ENCODE data around the gene ATP6V0D1.
A peak's percentile ranks its signal among the peaks of the same experiment; 100 is the strongest.
"Not testable (repeated sequence)": the region's sequence is repeated elsewhere in the genome, so short reads cannot be mapped to it uniquely, and the experiment has no call there.

ATP6V0D1 gene

DNA sequence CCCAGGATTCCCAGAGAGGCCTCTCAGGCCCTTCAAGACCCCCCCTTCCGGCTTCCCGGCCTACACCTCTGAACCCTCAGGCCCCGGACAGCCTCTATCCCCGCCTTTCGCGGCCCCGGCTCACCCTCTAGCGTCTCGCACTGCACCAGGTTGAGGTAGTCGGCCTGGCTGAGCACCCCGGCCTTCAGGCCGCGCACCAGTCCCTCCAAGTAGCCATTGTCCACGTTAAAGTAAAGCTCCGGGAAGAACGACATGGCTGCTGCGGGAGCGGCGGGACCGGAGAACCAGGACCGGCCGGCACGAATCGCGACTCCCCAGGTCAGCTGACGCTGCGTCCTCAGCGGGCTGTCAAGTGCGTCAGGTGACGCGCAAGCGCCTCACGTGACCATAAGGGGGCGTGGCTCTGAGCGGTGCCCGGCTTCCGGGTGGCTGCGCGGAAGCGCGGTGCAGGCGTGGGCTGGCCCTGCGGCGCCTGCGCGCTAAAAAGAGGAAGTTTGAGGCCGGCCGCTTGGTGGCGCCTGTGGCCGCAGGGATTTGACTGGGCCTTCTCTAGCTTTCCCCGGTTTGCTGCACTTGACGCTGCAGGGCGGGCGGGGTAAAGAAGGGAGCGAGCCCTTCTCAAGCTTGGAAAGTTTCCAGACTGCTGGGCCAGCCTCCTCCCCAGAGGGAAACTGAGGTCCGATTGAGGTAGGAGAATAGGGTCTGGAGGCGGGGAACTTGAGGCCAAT lies at the start of gene ATP6V0D1:
Gene ATP6V0D1 (minus strand): TSS at position 325 of the 728 bp plus-strand sequence. CDS start 71 bp downstream, at position 254.
- peak; percentile 95 to 99 (median 97) for DNase-seq (ENCODE audit: low read depth in 3 of 3)

DNA sequence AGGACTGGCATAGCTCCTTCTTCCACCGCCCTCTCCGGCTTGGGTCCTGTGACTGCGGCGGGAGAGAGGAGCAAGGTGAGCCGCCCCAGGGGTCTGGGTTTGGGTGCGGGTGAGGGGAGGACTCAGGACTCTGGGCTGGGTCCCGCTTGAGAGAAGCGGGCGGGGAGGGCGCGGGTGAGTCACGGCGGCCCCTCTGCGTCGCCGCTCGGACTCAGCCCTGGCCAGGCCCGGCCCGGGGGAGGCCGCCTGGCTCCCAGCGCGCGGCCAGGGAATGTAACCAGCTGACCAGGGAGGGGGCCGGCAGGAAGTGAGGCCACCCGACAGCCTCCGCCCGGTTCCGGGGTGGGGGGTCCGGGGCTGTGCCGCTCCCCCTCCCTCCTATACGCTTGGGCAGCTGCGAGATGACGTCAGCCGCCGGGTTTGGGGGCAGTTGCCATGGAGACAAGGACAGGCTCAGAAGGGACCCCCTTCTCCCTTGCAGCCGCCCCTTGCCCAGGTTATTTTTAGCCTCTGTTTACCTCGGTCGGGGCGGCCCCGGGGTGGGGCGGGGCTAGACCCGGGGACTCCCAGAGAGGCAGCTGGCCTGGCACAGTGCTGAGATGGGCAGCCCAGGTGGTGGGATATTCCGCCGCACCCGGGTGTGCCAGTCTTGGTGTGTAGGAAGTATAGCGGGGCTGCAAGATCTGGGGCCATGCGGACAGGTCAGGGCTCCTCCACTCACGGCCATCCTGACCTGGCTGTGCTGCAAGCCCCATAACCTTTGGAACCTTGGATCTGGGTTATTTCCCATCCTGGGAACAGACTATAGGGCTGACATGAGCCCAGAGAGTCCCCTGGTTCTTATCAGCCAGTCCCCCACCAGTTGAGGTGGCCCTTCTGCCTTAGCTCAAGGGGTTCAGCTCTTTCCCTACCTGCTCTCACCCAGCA lies 49.3 kb upstream of the ATP6V0D1 start:
- no peak for DNase-seq (ENCODE audit: low read depth in 3 of 3)

DNA sequence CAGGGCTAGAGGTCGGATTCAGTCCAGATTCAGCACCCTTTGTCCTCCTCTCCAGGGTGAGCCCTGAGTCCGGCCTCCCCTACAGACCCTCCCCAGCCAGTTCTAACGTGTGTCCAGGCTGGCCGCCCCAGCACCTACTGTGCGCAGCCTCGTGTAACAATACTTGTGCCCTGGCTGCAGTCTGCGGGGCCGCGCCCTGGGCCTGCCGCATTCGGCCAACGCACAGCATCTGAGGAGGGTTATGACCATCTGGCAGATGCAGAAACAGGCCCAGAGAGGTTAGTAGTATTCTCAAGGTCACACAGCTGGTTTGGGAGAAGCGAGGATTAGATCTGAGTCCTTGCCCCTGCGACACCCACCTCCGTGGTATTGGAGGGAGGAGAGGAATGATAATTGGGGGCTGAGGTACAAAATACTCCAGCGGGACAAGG lies 48.6 kb upstream of the ATP6V0D1 start:
- no peak for DNase-seq (ENCODE audit: low read depth in 3 of 3)

DNA sequence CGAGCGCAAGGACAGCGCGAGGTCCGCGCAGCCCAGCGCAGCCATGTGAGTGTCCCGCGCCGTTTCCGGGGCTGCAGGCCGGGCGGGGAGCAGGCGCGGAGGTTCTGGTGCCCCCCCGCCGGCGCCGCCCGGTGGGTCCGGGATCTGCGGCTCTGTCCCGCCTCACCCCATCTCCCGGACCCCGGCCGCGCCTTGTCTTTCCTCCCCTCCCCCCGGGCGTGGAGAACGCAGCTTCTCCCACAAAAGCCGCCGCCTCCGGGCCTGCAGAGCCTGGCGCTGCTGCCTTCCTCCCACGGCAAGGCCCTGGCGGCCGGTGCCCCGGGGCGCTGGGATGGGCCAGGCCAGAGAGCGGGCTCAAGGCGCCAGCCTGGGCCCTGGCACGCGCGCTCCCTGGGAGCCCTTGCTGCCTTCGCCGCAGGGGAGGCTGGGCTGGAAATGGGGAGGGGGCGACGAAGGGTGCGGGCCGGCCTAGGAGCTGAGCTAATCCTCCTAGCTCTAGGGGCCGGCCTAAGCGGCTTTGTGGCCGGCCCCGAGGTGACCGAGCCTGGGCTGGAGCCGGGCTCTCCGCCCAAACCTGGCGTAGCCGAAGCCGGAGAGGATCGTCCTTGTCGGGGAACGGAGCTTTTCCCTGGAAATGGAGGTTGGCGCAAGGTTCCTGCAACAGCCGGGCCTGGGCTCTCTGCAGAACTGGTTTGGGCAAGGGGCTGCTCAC lies 48.1 kb upstream of the ATP6V0D1 start:
- peak in 1 of 3 experiments; percentile 25 for DNase-seq (ENCODE audit: low read depth in 3 of 3)

DNA sequence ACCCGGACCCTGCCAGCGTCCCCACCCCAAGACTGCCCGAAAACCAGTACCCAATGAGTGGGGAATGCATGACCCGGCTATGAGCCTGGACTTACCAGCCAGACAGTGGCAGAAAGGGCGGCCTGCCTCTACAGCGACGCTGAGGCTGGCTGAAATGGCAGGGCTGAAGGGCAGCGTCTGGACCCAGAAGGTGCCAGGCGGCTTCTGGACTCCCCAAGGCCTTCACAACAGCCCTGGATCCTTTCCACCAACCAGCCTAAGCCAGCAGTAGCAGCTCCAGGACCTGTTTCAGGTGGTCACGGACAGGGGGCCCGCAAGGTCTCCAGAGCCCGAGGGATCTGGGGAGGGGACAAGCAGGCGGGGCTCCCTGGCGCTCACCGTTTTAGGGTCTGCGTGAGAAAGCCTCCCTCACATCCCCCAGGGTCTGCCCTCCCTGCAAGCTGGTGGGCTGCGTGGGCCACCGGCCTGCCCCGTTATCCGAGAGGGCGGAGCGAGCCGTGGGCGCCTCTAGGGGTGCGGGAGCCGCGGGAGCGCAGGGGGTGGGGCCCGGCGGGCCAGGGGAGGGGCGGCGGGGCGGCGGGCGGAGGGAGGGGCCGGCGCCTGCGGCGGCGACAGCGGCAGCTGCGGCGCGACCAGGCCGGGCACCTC lies 47.4 kb upstream of the ATP6V0D1 start, which contains the start of gene RIPOR1:
Gene RIPOR1 (plus strand): TSS at position 608 of the 648 bp plus-strand sequence. CDS start 9,618 bp downstream, outside the sequence.
- DNase-seq (ENCODE audit: low read depth in 3 of 3) = peak in 1 of 3 experiments; percentile 54

DNA sequence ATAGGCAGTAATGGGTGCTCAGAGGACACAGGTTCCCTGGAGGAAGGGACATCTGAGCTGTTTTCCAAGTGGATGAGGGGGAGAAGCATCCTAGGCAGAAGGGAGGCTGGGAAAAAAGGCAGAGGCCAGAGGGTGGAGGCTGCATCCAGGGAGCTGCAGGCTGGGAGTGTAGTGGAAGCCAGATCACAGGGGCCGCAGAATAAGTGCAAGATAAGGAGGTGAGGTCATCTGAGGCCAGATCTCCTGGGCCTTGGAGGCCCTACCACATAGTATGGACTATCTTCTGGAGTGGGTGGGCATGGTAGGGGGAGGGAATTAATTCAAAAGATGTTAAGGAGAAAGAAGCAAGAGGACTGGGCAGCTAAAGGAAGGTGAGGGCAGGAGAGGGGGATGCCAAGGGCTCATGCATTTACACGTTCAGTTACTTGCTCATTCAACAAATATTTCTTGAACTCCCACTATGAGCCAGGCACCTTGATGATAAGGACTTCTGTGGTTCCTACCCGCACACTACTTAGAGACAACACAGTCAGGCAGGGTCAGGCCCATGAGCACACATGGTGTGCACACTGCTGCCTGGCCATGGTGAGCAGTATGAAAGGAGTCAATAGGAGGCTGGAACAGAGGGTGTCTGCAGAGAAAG lies 45.3 kb upstream of the ATP6V0D1 start:
- DNase-seq (ENCODE audit: low read depth in 3 of 3) = no peak

DNA sequence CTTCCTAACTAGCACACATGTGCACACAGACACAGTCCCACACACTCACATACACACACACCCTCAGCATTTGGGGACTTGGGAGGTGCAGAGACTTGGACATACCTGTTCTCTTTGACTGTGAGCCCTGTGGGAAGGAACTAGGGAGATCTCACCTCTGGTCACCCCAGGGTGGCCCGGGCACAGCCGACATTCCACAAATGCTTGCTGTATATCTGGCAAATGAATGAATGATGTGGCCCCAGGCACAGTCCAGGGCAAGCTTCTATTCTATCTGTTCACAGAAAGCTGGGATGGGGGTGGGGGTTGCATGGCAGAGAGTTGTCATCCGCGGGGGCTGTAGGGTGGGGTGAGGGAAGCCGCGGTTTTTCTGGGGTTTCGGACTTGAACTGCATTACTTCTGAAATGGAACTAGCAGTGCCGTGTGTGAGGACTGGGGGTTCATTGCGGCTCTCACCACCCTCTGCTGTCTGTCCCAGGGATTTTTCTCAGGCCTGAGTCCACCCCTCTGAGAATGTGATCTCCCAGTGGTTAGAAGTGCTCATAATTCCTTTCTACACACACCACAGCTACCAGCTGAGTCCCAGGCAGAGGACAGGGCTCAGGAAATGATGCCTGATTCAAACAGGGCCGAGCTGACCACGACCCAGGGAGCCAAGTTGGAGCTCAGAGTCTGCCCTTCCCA lies 44.4 kb upstream of the ATP6V0D1 start:
- no peak for DNase-seq (ENCODE audit: low read depth in 3 of 3)

DNA sequence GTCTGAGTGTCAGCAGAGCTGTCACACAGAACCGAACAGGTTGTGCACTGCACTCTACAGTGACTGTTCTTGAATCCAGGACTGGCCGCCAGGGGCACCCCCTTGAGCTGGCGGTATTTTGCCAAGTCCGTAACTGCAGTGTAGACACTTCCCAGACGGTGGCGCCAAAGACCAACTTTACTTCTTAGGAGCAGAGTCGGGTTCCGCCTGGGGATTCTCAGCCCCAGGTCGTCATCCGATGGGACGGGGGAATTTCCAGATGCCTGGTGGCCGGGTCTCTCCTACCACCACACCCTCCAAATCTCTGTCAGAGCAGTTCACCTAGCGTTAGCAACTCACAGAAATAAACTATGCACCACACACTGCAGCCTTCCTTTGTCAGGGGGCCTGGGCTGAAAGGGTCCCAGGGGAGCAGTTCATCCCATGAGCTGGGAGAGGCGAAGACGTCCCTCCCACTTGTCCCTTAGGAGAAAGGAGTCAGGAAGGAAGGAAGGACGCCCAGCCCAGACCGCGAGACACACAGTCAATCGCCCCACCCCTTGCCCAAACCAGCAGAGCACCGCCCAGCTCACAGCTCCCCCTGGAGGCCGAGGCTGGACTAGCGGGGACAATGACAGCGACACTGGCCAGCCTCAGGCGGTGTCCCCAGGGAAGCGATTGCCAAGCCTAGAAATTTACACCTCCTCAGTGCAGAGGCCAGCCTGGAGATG lies 40.3 kb upstream of the ATP6V0D1 start:
- DNase-seq (ENCODE audit: low read depth in 3 of 3) = peak; percentile 94 to 99 (median 97)

DNA sequence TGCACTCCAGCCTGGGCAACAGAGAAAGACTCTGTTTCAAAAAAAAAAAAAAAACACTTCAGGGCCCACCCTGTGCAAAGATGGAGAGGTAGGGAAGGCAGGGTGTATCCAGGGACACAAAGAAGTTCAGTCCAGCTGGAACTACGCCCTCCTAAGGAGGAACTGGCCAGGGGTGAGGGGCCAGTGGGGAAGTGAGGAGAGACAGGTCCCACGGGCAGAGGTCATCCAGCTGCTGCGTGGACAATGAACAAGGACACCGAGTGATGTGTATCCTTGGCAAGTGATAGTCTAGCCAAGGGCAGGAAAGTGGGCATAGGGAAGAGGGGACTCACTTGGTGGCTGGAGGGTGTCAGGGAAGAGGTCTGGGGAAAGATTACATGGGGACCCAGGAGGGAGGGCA lies 38.3 kb upstream of the ATP6V0D1 start:
- no peak for DNase-seq (ENCODE audit: low read depth in 3 of 3)

DNA sequence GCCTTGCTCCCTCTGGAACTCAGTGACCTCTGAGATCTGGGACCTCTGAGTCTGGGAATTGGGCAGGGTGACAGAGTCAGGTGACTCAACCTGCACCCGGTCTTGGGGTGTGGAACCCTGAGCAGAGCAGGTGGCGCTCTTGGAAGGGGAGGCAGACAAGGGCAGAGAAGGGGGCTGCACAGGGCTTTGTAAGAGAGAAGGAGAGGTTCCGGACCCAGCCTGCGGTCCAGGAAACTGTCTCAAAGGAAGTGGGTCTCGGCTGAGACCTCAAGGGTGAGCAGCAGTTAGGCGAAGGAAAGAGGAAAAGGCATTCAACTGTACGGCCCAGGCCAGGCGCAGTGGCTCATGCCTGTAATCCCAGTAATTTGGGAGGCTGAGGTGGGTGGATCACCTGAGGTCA lies 37.7 kb upstream of the ATP6V0D1 start:
- DNase-seq (ENCODE audit: low read depth in 3 of 3) = no peak

DNA sequence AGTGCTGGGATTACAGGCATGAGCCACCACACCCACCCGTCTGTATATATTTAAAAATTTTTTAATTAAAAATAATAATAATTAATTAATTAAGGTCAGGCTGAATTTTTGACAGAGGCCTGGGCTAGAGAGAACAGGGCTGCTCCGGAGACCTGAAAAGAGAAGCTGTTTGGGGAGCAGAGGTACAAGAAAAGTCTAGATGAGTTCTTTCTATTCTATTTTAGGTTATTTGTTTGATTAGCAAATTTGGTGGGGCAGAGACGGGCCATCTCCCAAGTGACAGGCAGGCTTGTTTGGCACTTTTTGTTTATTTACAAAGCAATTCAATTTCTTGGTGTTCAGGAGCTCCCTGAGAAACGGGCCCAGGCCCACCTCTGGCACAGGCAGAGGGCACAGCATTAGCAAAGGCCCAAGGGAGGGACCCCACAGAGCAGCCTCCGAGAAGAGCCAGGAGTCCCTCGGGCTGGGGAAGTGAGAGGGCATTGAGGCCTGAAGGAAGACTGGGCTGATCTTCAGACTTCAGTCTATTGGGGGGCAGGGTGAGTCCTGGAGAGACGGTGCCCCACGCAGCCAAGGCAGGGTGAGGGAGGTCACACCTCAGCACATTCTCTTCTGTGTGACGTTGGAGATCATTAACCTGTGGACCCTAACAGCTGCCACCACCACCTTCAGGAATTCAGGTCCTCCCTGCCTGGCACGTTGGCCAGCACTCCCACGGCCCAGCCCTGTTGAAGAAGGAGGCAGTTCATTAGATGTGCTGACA lies 36.9 kb upstream of the ATP6V0D1 start:
- DNase-seq (ENCODE audit: low read depth in 3 of 3) = no peak

DNA sequence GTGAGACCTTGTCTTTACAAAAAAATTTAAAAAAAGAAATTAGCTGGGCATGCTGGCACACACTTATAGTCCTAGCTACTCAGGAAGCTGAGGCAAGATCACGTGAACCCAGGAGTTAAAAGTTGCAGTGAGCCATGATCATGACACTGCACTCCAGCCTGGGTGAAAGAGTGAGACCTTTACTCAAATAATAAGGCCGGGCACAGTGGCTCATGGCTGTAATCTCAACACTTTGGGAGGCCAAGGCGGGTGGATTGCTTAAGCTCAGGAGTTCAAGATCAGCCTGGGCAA lies 36.1 kb upstream of the ATP6V0D1 start:
- DNase-seq (ENCODE audit: low read depth in 3 of 3) = no peak

DNA sequence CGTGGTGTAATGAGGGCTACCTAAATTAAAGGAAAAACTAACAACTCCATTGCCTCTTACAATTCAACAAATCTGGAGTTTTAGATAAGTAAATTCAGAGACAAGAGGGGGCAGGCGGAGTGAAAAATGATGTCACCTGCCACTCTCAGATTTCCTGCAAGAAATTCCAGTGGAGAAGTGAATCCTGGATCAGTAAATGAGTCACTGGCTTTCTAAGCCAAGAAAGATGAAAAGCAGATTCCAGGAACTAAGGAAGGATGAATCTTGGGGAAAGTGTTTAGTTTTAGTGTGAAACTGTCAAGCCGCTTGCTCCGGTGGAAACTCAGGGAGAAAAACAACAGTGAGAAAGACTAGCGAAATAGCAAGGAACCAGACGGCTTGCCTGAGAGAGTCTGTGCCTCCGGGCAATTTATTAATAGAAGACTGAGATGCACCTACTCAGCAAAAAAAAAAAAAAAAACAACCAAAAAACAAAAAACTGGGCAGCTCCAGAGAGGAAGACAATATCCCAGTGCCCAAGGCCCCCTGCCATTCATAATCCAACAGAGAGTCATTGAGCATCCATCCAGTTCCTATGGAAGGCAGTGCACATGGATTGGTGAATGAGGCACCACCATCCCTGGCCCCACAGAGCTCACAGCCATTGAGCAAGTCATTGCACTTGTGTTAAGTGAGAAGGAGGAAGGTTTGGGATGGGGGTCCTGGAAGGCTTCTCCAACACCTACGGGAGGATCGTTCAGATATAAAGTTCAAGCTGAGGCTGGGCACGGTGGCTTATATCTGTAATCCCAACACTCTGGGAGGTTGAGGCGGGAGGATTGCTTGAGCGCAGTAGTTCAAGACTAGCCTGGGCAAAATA lies 35.6 kb upstream of the ATP6V0D1 start:
- DNase-seq (ENCODE audit: low read depth in 3 of 3) = no peak

DNA sequence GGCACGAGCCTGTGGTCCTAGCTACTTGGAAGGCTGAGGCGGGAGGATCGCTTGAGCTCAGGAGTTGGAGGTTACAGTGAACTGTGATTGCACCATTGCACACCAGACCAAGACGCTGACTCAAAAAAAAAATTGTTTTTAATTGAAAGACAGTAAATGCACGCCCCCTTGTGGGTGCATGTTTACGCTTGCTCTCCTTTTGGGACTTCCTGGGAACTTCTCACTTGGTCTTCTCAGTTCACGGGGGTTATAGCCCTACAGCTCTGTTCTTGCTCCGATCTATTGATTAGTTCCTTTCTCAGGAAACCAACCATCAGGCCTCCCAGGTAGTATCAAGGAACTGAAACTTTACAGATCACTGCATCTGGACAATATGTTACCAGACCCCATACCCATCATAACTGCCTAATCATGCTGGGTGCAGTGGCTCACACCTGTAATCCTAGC lies 33.4 kb upstream of the ATP6V0D1 start:
- peak; percentile 58 to 78 (median 66) for DNase-seq (ENCODE audit: low read depth in 3 of 3)

DNA sequence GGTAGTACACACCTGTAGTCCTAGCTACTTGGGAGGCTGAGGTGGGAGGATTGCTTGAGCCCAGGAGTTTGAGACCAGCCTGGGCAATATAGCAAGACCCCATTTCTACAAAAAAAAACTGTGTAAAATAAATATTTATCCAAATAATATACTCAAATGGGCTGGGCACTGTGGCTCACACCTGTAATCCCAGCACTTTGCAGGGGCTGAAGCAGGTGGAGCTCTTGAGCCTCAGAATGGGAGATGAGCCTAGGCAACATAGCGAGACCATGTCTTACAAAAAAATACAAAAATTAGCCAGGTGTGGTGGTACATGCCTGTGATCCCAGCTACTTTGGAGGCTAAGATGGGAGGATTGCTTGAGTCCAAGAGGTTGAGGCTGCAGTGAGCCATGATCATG lies 32.9 kb upstream of the ATP6V0D1 start:
- DNase-seq (ENCODE audit: low read depth in 3 of 3) = not testable (repeated sequence)

DNA sequence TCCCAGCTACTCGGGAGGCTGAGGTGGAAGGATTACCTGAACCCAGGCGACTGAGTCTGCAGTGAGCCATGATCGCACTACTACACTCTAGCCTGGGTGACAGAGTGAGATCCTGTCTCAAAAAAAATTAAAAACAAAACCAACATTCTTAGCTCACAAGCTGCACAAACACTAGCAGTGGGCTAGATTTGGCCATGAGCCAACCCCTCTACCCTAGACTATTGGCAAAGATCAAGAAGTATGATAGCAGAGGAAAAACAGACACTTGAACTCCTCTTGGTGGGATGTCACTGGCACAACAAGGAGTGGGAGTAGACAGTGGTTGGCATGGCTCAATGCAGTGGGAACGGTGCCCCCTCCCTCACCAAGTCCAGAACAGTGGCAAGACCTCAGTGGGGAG lies 28.1 kb upstream of the ATP6V0D1 start:
- DNase-seq (ENCODE audit: low read depth in 3 of 3) = no peak

DNA sequence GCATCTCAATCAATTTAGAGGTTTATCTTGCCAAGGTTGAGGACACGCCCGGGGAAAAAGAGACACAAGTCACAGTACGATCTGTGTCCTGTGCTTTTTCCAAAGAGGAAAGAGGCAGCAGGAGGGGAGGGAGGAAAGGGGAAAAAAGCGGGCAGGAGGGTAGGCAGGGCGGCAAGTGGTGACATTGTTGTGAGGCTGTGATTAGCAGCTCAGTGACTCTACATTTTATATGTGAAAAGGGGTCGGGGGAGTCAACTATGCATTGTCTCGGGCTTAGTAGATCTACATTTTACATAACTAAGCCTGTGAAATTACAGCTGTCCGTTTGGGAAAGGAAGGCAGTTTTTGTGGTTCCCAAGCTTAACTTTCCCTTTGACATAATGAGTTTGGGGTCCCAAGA lies 25.5 kb upstream of the ATP6V0D1 start:
- DNase-seq (ENCODE audit: low read depth in 3 of 3) = no peak

Measured in stimulated activated CD4-positive, alpha-beta T cell treated with anti-CD3 and anti-CD28 coated beads, TNF-alpha, amount 100 ng/mL, for 24 hours (primary cell).